ENCODE results near the gene FAM193A.

FAM193A gene

GRCh38 chr4:2767705-2768074, 231.2 kb downstream of the FAM193A start:
- TF ChIP-seq EZH2phosphoT487 (conservative IDR thresholded peaks at IDR 0.05; ENCODE audit: low read length): no peak
- TF ChIP-seq, protein P1, sequence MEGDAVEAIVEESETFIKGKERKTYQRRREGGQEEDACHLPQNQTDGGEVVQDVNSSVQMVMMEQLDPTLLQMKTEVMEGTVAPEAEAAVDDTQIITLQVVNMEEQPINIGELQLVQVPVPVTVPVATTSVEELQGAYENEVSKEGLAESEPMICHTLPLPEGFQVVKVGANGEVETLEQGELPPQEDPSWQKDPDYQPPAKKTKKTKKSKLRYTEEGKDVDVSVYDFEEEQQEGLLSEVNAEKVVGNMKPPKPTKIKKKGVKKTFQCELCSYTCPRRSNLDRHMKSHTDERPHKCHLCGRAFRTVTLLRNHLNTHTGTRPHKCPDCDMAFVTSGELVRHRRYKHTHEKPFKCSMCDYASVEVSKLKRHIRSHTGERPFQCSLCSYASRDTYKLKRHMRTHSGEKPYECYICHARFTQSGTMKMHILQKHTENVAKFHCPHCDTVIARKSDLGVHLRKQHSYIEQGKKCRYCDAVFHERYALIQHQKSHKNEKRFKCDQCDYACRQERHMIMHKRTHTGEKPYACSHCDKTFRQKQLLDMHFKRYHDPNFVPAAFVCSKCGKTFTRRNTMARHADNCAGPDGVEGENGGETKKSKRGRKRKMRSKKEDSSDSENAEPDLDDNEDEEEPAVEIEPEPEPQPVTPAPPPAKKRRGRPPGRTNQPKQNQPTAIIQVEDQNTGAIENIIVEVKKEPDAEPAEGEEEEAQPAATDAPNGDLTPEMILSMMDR (IDR thresholded peaks at IDR 0.05; ENCODE audit: insufficient read depth, low read length, poor library complexity, severe bottlenecking): no peak
- no peak overlapping the region for H3K4me2 ChIP-seq (ENCODE audit: low read depth, low read length, poor library complexity, severe bottlenecking)
- no peaks in the 10 kb centered on the region for H3K9me2 ChIP-seq (replicated peaks; ENCODE audit: insufficient read depth, low read length)
- no peaks in the 10 kb centered on the region for H3K79me2 ChIP-seq (ENCODE audit: insufficient read depth, low read length)
- H3K27me3 ChIP-seq (ENCODE audit: low read length): no peaks in the 10 kb centered on the region
- no peak overlapping the region for H3K4me3 ChIP-seq (ENCODE audit: insufficient read depth, low read length, poor library complexity, severe bottlenecking)
- no peaks in the 10 kb centered on the region for H4K20me1 ChIP-seq (ENCODE audit: low read depth, low read length)
- H3K27ac ChIP-seq (ENCODE audit: low read depth, low read length): no peak overlapping the region
- peaks cover 4% of the 10 kb centered on the region for H3F3A ChIP-seq (ENCODE audit: insufficient read depth)
- no peaks in the 10 kb centered on the region for H3K36me3 ChIP-seq (ENCODE audit: low read length)
- no peaks in the 10 kb centered on the region for H3K9me3 ChIP-seq (ENCODE audit: insufficient read depth, low read length)
- no peak overlapping the region for H2AFZ ChIP-seq (ENCODE audit: low read depth, low read length, severe bottlenecking)
- no peak overlapping the region for H3K9ac ChIP-seq (ENCODE audit: low read length)

DNA sequence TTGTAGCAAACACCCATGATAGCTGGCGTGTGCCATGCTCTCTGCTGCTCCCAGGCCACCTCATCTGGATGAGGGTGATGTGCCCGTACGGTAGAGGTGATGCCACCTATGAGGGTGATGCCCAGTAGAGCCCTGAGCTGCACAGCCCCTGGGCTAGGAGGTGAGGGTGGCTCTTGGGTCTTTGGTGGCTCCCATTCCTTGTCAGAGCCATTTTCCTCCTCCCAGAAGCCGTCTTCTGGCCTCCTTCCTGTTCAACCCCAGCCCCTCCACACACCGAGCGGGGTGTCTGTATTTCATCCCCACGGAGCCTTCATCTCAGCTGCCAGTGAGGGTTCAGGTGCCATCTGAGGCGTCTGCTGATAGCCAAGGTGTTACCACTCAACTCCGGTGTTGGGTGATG, 231.7 kb downstream of the FAM193A start:
- Histone ChIP-seq H3K9me2 (replicated peaks; ENCODE audit: insufficient read depth, low read length) (no peaks in the 10 kb centered on the region), H3K9ac (ENCODE audit: low read length) (no peak overlapping the region), H2AFZ (ENCODE audit: low read depth, low read length, severe bottlenecking) (no peak overlapping the region), H3K4me2 (ENCODE audit: low read depth, low read length, poor library complexity, severe bottlenecking) (no peak overlapping the region), H3K4me3 (ENCODE audit: insufficient read depth, low read length, poor library complexity, severe bottlenecking) (no peak overlapping the region), H3K79me2 (ENCODE audit: insufficient read depth, low read length) (no peaks in the 10 kb centered on the region), H4K20me1 (ENCODE audit: low read depth, low read length) (no peaks in the 10 kb centered on the region), H3K9me3 (ENCODE audit: insufficient read depth, low read length) (no peaks in the 10 kb centered on the region), H3K27ac (ENCODE audit: low read depth, low read length) (no peak overlapping the region), H3F3A (ENCODE audit: insufficient read depth) (peaks cover 4% of the 10 kb centered on the region), H3K27me3 (ENCODE audit: low read length) (no peaks in the 10 kb centered on the region), H3K36me3 (ENCODE audit: low read length) (no peaks in the 10 kb centered on the region)
- no peak for TF ChIP-seq EZH2phosphoT487 (conservative IDR thresholded peaks at IDR 0.05; ENCODE audit: low read length)
- TF ChIP-seq, protein P1 (IDR thresholded peaks at IDR 0.05; ENCODE audit: insufficient read depth, low read length, poor library complexity, severe bottlenecking): no peak

GRCh38 chr4:2768921-2769336, 232.5 kb downstream of the FAM193A start:
- Histone ChIP-seq H3K9ac (ENCODE audit: low read length) (no peak overlapping the region), H3F3A (ENCODE audit: insufficient read depth) (peaks cover 4% of the 10 kb centered on the region), H3K27me3 (ENCODE audit: low read length) (no peaks in the 10 kb centered on the region), H3K9me3 (ENCODE audit: insufficient read depth, low read length) (no peaks in the 10 kb centered on the region), H4K20me1 (ENCODE audit: low read depth, low read length) (no peaks in the 10 kb centered on the region), H2AFZ (ENCODE audit: low read depth, low read length, severe bottlenecking) (no peak overlapping the region), H3K27ac (ENCODE audit: low read depth, low read length) (no peak overlapping the region), H3K9me2 (replicated peaks; ENCODE audit: insufficient read depth, low read length) (no peaks in the 10 kb centered on the region), H3K79me2 (ENCODE audit: insufficient read depth, low read length) (no peaks in the 10 kb centered on the region), H3K36me3 (ENCODE audit: low read length) (no peaks in the 10 kb centered on the region), H3K4me3 (ENCODE audit: insufficient read depth, low read length, poor library complexity, severe bottlenecking) (no peak overlapping the region), H3K4me2 (ENCODE audit: low read depth, low read length, poor library complexity, severe bottlenecking) (no peak overlapping the region)
- TF ChIP-seq, protein P1 (IDR thresholded peaks at IDR 0.05; ENCODE audit: insufficient read depth, low read length, poor library complexity, severe bottlenecking): no peak
- no peak for TF ChIP-seq EZH2phosphoT487 (conservative IDR thresholded peaks at IDR 0.05; ENCODE audit: low read length)

Data from SU-DHL-6 (cell line).